T-cell (primary cell): ENCODE data around the gene P2RX4. TPM values are rescaled to one million over a fixed set of nuclear protein-coding genes. Genes with fewer than 3 reads are reported as not detected.
A peak's percentile ranks its signal among the peaks of the same experiment; 100 is the strongest.

Experiments used
- ATAC-seq, 4 experiments: fragments of 200-7000 bp in 3 of 4; fragments of 150-1000 bp in 1 of 4; cut with Tn5 transposase; replicated peaks in 1 of 4; 1 replicate in 3 of 4; 2 replicates in 1 of 4; pipeline ENCODE4 v1.10.0; 2021; ENCODE audit warnings: moderate library complexity in 3 of 4, mild to moderate bottlenecking in 2 of 4, moderate number of reproducible peaks in 1 of 4
- CTCF ChIA-PET, 2 donors: fragments of 300-600 bp; sonication (Branson Sonifier 250); formaldehyde crosslinking; loops; one replicate each; lab custom pipeline; 2022; ENCODE audit warnings: antibody characterized with exemption in 2 of 2; lab: Charles Lee
- POLR2A ChIA-PET, 2 donors: fragments of 300-600 bp; sonication (Branson Sonifier 250); formaldehyde crosslinking; loops; one replicate each; lab custom pipeline; 2022; ENCODE audit warnings: antibody characterized with exemption in 2 of 2; lab: Charles Lee
- DNase-seq, 35 experiments: peaks; one replicate each; pipeline versions ENCODE4 v3.0.0 to v3.0.0-alpha.2; 2013 to 2023
- H3K27ac ChIP-seq: one replicate; pipeline ENCODE4 v1.5.1; 2013; ENCODE audit warnings: low read length
- H3K27me3 ChIP-seq, 2 experiments: replicated peaks in 1 of 2; 1 replicate in 1 of 2; 2 replicates in 1 of 2; pipeline versions ENCODE4 v1.6.1 to v1.7.0; 2013; ENCODE audit warnings: low read length in 1 of 2, mixed read lengths in 1 of 2; ENCODE audit not compliant: control insufficient read depth in 2 of 2, insufficient read depth in 2 of 2; ENCODE audit errors: extremely low read depth in 1 of 2
- H3K36me3 ChIP-seq, 2 donors: 1 replicate in 1 of 2; 2 replicates in 1 of 2; pipeline versions ENCODE4 v1.6.1 to v1.7.0; 2013; ENCODE audit warnings: low read length in 1 of 2; ENCODE audit not compliant: control insufficient read depth in 2 of 2, insufficient read depth in 1 of 2; ENCODE audit errors: extremely low read depth in 1 of 2
- H3K4me1 ChIP-seq, 2 experiments: 1 replicate in 1 of 2; 2 replicates in 1 of 2; pipeline versions ENCODE4 v1.6.1 to v1.7.0; 2013; ENCODE audit warnings: low read length in 2 of 2, mixed read lengths in 1 of 2; ENCODE audit not compliant: insufficient read depth in 2 of 2, control insufficient read depth in 1 of 2; ENCODE audit errors: extremely low read depth in 1 of 2
- H3K4me3 ChIP-seq, 2 donors: 1 replicate in 1 of 2; 2 replicates in 1 of 2; pipeline versions ENCODE4 v1.5.1 to v1.7.0; 2013; ENCODE audit warnings: mild to moderate bottlenecking in 2 of 2, low read length in 1 of 2, moderate library complexity in 1 of 2; ENCODE audit not compliant: control insufficient read depth in 1 of 2; ENCODE audit errors: extremely low read depth in 1 of 2
- H3K9me3 ChIP-seq: 2 replicates; pipeline ENCODE4 v1.7.0; 2013
- H3K27ac Mint-ChIP-seq, 2 donors: one replicate each; pipeline ENCODE4 v1.8.0; 2020 to 2021; ENCODE audit warnings: mild to moderate bottlenecking in 2 of 2, mixed read lengths in 2 of 2
- H3K27me3 Mint-ChIP-seq, 2 donors: one replicate each; pipeline ENCODE4 v1.8.0; 2021 to 2022; ENCODE audit warnings: mixed read lengths in 2 of 2
- H3K36me3 Mint-ChIP-seq: one replicate; pipeline ENCODE4 v1.8.0; 2021; ENCODE audit warnings: mixed read lengths
- H3K4me1 Mint-ChIP-seq, 3 donors: one replicate each; pipeline ENCODE4 v1.8.0; 2020 to 2022; ENCODE audit warnings: mixed read lengths in 3 of 3, mild to moderate bottlenecking in 1 of 3
- H3K4me3 Mint-ChIP-seq, 3 donors: one replicate each; pipeline ENCODE4 v1.8.0; 2020 to 2022; ENCODE audit warnings: mild to moderate bottlenecking in 3 of 3, mixed read lengths in 3 of 3, moderate library complexity in 3 of 3
- H3K9me3 Mint-ChIP-seq, 3 donors: one replicate each; pipeline ENCODE4 v1.8.0; 2020 to 2022; ENCODE audit warnings: mixed read lengths in 3 of 3
- WGBS: methylation state at CpG from one replicate; pipeline ENCODE4 v1.1.5; 2013; ENCODE audit warnings: missing lambda C conversion rate; ENCODE audit not compliant: insufficient coverage; 5-methylcytosine and 5-hydroxymethylcytosine counted together
- total RNA-seq, 35 experiments: library from RNA in 6 of 35; stranded (reverse) in 6 of 35; fragments of 120-200 nt in 1 of 35; gene quantifications; one replicate each; pipeline versions ENCODE4 v1.2.1 to v1.2.4 and lab custom pipeline; 2013 to 2026

Gene P2RX4
- total RNA-seq, 5 donors from 2014 or later (not counting 1 experiment from before 2014, with no cell fraction given), result 36.2 to 62.3 (median 36.9) TPM

DNA sequence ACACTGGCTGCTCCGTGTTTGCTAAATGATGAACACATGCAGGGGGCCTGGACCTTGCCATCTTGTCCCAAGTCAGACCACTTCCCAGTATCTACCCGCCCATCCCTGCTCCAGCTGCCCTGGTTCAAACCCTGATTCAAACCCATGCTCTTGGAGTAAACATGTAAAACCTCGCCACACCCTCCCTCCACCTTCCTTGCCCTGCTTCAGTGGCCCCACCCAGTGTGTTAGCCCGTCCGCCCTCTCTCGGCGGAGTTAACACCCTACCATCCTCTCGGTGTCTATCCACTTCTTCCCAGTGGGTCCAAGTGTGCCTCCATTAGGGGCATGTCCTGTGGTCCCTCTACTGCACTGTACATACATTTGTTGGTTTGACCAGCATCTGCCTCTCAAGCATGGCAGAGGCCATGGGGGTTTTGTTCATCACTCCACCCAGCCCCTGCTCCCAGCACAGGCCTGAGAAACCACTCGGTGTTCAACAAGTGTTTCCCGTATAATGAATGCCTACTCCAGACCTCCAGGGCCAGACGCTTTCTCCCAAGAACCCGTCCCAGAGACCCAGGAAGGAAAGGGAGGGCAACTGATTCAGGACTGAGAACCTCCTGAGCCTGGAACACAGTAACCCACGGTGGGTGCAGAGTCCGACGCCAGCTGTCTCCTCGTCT is 37.1 kb downstream of the P2RX4 start:
- Histone ChIP-seq H3K27me3 (no peaks in the 10 kb centered on the region), H3K4me3 (no peak overlapping the region), H3K9me3 (no peaks in the 10 kb centered on the region), H3K4me1 (peaks cover 0 to 5% of the 10 kb centered on the region in 2 experiments), H3K27ac (no peak overlapping the region), H3K36me3 (peaks cover 29 to 52% of the 10 kb centered on the region in 2 donors)
- POLR2A ChIA-PET, result interaction anchor here in 1 of 2 donors (0.6 kb wide), 1 partner anchor 31 kb away, joined by 6 read pairs; no protein-coding TSS in a partner anchor
- Mint-ChIP-seq H3K4me3 (no peak overlapping the region), H3K36me3 (peaks cover 32% of the 10 kb centered on the region), H3K27me3 (no peaks in the 10 kb centered on the region), H3K4me1 (peaks cover 2 to 9% (median 3%) of the 10 kb centered on the region in 3 donors), H3K9me3 (no peaks in the 10 kb centered on the region), H3K27ac (peak overlapping the region; percentile 33 to 48)
- WGBS, result 93% methylated on average over 16 of the region's 16 CpGs
- CTCF ChIA-PET, result no interaction called here
- ATAC-seq (no peak), DNase-seq (no peak)

- Histone ChIP-seq H3K27ac (no peak overlapping the region), H3K4me1 (no peaks in the 10 kb centered on the region), H3K9me3 (no peaks in the 10 kb centered on the region), H3K4me3 (no peak overlapping the region), H3K27me3 (no peaks in the 10 kb centered on the region), H3K36me3 (peaks cover 38 to 63% of the 10 kb centered on the region in 2 donors)
- no peaks in the 10 kb centered on the region for H3K27me3 Mint-ChIP-seq
- ChIA-PET POLR2A (no interaction called here), CTCF (no interaction called here)
- H3K4me1 Mint-ChIP-seq, result peaks cover 0 to 2% (median under 1%) of the 10 kb centered on the region in 3 donors
- DNase-seq (no peak), ATAC-seq (no peak)
- H3K4me3 Mint-ChIP-seq, result no peak overlapping the region
- H3K27ac Mint-ChIP-seq, result no peak overlapping the region
- peaks cover 39% of the 10 kb centered on the region for H3K36me3 Mint-ChIP-seq
- no peaks in the 10 kb centered on the region for H3K9me3 Mint-ChIP-seq
- WGBS, result 97% methylated on average over 17 of the region's 22 CpGs
These were observed 38.7 kb downstream of the P2RX4 start for GRCh38 chr12:121248622-121249021.

DNA sequence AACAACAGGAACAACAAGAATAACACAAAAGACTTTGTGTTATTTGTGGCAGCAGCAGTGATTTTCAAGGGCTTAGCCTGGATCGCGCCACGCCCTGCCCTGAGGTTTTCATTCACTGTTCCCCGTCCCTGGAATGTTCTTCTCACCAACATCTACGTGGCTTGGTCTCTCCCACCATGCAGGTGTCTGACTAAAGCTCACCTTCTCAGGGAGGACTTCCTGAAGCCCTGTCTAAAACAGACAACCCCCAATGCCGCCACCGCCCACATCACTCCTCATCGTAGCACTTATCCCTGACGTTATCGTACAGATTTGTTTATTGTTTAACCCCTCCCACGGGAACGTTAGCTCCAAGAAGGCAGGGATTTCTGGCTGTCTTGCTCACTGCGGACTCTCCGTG is 40.4 kb downstream of the P2RX4 start:
- ATAC-seq (no peak), DNase-seq (no peak)
- H3K27ac ChIP-seq, result no peak overlapping the region
- H3K36me3 ChIP-seq, result peaks cover 29 to 56% of the 10 kb centered on the region in 2 donors
- Mint-ChIP-seq H3K27me3 (no peaks in the 10 kb centered on the region), H3K4me3 (no peak overlapping the region), H3K9me3 (no peaks in the 10 kb centered on the region), H3K27ac (no peak overlapping the region), H3K4me1 (no peaks in the 10 kb centered on the region), H3K36me3 (peaks cover 50% of the 10 kb centered on the region)
- H3K9me3 ChIP-seq, result no peaks in the 10 kb centered on the region
- H3K27me3 ChIP-seq, result no peaks in the 10 kb centered on the region
- POLR2A ChIA-PET, result interaction anchor here in 1 of 2 donors (0.6 kb wide), 1 partner anchor 599 kb away, joined by 3 read pairs; no protein-coding TSS in a partner anchor
- CTCF ChIA-PET, result no interaction called here
- 91% methylated on average over 12 of the region's 14 CpGs for WGBS
- H3K4me3 ChIP-seq, result no peak overlapping the region
- no peaks in the 10 kb centered on the region for H3K4me1 ChIP-seq

DNA sequence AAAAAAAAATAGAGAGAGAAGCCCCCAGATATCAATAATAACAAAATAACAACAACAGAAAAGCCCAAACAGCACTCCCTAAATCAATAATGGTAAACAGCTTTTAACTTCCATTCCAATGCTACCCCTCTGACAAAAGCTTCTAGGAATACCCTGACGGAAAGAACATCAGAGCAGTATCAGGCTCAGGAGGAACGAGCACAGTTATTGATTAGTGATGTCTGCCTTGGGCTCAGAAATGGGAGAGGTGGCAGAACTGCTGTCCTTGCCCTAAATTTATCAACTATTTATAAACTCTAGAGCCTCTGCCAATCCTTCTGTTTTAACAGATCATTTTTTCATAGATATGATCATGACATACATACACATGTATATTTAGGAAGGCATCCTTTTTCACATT is 41.9 kb downstream of the P2RX4 start:
- no peak for ATAC-seq
- Histone ChIP-seq H3K9me3 (no peaks in the 10 kb centered on the region), H3K27me3 (no peaks in the 10 kb centered on the region), H3K4me3 (no peak overlapping the region), H3K27ac (no peak overlapping the region), H3K36me3 (peaks cover 29 to 56% of the 10 kb centered on the region in 2 donors), H3K4me1 (no peaks in the 10 kb centered on the region)
- Mint-ChIP-seq H3K27me3 (no peaks in the 10 kb centered on the region), H3K4me3 (no peak overlapping the region), H3K36me3 (peaks cover 62% of the 10 kb centered on the region), H3K9me3 (no peaks in the 10 kb centered on the region), H3K27ac (no peak overlapping the region), H3K4me1 (no peaks in the 10 kb centered on the region)
- ChIA-PET POLR2A (interaction anchor here in 1 of 2 donors (0.7 kb wide), 1 partner anchor 22 kb away, joined by 6 read pairs; no protein-coding TSS in a partner anchor), CTCF (interaction anchor here in 1 of 2 donors (0.7 kb wide), 1 partner anchor 21 kb away, joined by 4 read pairs; no protein-coding TSS in a partner anchor)
- WGBS, result no CpG with 5 or more reads among the region's 2 CpGs
- DNase-seq, result no peak

DNA sequence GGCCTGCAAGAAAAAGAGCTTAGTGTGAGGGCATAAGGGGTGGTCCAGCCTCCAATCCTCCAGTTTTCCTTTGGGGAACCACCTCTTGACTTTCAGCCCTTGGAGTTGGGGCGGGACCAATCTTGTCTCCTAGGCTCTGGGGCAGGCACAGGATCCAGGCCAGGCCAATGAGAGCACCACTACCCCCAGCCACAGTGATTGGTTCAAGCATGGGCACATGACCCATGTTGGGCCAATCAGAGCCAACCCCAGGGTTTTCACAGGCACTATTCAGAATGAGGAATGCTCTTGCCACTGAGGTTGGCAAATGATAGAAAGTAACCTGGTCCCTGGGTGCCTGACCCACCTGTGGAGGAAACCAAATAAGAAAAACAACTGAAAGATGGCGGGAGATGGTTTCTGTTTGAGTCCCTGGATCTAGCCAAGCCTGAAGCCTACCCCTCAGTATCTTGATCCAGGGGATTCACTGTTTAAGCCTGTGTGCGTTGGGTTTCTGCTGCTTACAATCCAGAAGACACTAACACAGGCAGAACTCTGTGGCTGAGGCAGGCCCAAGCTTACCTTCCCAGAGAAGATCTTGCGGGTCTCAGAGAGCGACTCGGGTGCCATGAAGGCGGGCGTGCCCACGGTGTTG is 42.9 kb downstream of the P2RX4 start:
- 88% methylated on average over 9 of the region's 9 CpGs for WGBS
- H3K36me3 Mint-ChIP-seq, result peaks cover 62% of the 10 kb centered on the region
- CTCF ChIA-PET, result interaction anchor here in 1 of 2 donors (0.6 kb wide), 1 partner anchor 30 kb away, joined by 3 read pairs; no protein-coding TSS in a partner anchor

GRCh38 chr12:121253638-121254335 is 43.9 kb downstream of the P2RX4 start:
- POLR2A ChIA-PET, result no interaction called here
- Mint-ChIP-seq H3K4me1 (no peaks in the 10 kb centered on the region), H3K27me3 (no peaks in the 10 kb centered on the region), H3K9me3 (no peaks in the 10 kb centered on the region), H3K4me3 (no peak overlapping the region), H3K36me3 (peaks cover 66% of the 10 kb centered on the region), H3K27ac (no peak overlapping the region)
- 82% methylated on average over 2 of the region's 15 CpGs for WGBS
- Histone ChIP-seq H3K4me3 (no peak overlapping the region), H3K9me3 (no peaks in the 10 kb centered on the region), H3K27ac (no peak overlapping the region), H3K36me3 (peaks cover 29 to 37% of the 10 kb centered on the region in 2 donors), H3K4me1 (no peaks in the 10 kb centered on the region), H3K27me3 (no peaks in the 10 kb centered on the region)
- ATAC-seq, result no peak
- no peak for DNase-seq
- CTCF ChIA-PET, result interaction anchor here in 1 of 2 donors (0.6 kb wide), 1 partner anchor 31 kb away, joined by 3 read pairs; no protein-coding TSS in a partner anchor

More for the DNA sequence above, 42.9 kb downstream of the P2RX4 start:
- Mint-ChIP-seq H3K4me1 (no peaks in the 10 kb centered on the region), H3K4me3 (no peak overlapping the region), H3K27ac (no peak overlapping the region), H3K9me3 (no peaks in the 10 kb centered on the region), H3K27me3 (no peaks in the 10 kb centered on the region)
- H3K36me3 ChIP-seq, result peaks cover 29 to 47% of the 10 kb centered on the region in 2 donors
- POLR2A ChIA-PET, result no interaction called here
- no peak overlapping the region for H3K27ac ChIP-seq
- ATAC-seq (no peak), DNase-seq (no peak)
- H3K27me3 ChIP-seq, result no peaks in the 10 kb centered on the region
- no peaks in the 10 kb centered on the region for H3K9me3 ChIP-seq
- H3K4me3 ChIP-seq, result no peak overlapping the region
- H3K4me1 ChIP-seq, result no peaks in the 10 kb centered on the region
